ENCODE results near the gene GAGE2A.

The GAGE2A gene

DNA sequence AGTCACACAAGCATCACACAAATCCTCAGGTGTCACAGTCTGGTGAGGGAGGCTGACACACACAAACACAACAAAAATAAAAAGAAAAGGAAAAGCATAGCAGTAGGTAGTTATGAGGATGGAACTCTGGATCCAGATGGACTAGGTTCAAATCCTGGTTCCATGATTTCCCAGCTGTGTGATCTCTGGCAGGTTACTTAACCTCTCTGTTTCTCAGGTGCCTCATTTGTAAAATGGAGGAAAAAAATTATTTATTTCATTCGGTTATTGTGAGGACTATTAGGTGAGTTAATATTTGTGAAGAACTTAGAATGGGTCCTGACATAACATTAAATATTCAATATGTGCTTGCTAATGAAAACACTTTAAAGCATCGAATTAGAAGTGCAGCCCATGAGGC is 29.3 kb downstream of the GAGE2A start:
- H3K4me1 ChIP-seq (ENCODE audit: control insufficient read depth, insufficient read depth, low read length), result no peaks in the 10 kb centered on the region
- no peak overlapping the region for H3K9ac ChIP-seq (ENCODE audit: low read length)
- no peaks in the 10 kb centered on the region for H3K36me3 ChIP-seq (ENCODE audit: control insufficient read depth, insufficient read depth, low read length)
- H3K4me3 ChIP-seq (ENCODE audit: low read length), result no peak overlapping the region
- H3K27me3 ChIP-seq (ENCODE audit: control insufficient read depth, insufficient read depth, low read length), result no peaks in the 10 kb centered on the region
- H3K9me3 ChIP-seq (ENCODE audit: control insufficient read depth, low read length), result no peaks in the 10 kb centered on the region

DNA sequence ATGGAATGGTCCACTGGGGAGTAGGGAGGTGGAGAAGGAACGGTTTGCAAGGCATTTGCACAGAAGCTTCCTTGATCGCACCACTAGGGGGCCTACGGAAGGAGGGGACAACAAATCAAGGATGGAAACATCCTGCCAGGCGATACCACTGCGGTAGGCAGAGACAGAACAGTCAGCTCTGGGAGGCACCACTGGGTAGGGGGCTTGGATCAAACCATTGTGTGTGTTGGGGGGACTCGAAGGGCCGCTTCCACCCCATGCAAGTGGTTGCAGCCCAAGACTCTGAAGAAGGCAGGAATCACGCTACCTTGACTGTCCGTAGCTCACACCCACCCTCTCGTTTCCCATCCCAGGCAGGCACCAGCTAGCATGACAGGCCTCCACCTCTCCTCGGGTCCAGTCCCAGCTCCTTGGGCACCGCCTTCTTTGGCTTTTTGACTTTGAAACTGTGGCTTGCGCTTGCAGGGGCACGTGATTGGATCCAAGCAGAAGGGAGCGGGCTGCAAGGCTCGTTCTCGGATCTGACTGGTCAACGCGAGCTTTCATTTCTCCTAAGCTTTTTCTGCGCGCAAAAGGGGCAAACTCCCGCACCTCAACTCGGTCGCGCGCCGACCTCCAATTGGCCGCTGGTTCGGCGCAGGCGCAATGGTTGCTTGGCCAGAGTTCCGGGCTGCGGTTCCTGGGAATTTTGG is 37.9 kb downstream of the GAGE2A start:
- Histone ChIP-seq H3K9me3 (ENCODE audit: control insufficient read depth, low read length) (no peaks in the 10 kb centered on the region), H3K36me3 (ENCODE audit: control insufficient read depth, insufficient read depth, low read length) (no peaks in the 10 kb centered on the region), H3K4me3 (ENCODE audit: low read length) (no peak overlapping the region), H3K9ac (ENCODE audit: low read length) (no peak overlapping the region), H3K4me1 (ENCODE audit: control insufficient read depth, insufficient read depth, low read length) (no peaks in the 10 kb centered on the region), H3K27me3 (ENCODE audit: control insufficient read depth, insufficient read depth, low read length) (no peaks in the 10 kb centered on the region)

DNA sequence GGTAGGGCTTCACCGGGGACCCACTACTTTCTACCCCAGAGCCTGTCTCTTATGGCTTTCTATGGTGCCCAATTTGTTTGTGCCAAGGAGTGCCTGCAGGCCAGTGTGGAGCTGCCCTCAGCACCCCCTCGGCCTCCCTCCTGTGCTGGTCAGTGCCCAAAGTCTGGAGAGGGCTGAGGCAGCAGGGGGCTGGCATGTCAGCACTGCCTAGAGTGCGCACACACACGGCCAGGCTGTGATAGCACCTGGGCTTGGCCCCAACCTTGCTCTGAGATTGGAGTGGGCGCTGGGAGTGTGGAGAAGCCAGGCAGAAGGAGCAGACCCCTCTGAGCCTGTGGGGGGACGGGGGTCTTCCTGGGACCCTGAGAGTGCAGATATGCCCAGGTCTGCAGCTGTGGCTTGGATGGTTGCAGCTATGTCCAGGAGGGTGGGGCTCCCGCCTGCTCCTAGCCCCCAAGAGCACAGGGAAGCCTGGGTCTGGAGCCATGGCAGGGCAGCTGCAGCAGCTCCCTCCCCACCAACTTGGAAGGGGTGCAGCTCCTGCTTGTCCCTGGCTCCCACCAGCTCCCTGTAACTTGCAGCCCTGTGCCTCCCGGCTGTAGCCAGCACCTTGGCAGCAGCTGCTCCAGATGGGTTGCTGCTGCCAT is 55.8 kb downstream of the GAGE2A start:
- Histone ChIP-seq H3K4me3 (ENCODE audit: low read length) (no peak overlapping the region), H3K36me3 (ENCODE audit: control insufficient read depth, insufficient read depth, low read length) (no peaks in the 10 kb centered on the region), H3K4me1 (ENCODE audit: control insufficient read depth, insufficient read depth, low read length) (no peaks in the 10 kb centered on the region), H3K27me3 (ENCODE audit: control insufficient read depth, insufficient read depth, low read length) (no peaks in the 10 kb centered on the region), H3K9ac (ENCODE audit: low read length) (no peak overlapping the region), H3K9me3 (ENCODE audit: control insufficient read depth, low read length) (no peaks in the 10 kb centered on the region)
